ENCODE measurements around the gene FRMD4A.

The FRMD4A gene

GRCh38 chr10:14125564-14125963 lies 205.2 kb downstream of the FRMD4A start:
- TF ChIP-seq CTCF (IDR thresholded peaks at IDR 0.05) = no peak
- Histone ChIP-seq H3K27me3 (no peaks in the 10 kb centered on the region), H3K4me1 (ENCODE audit: control insufficient read depth in 1 of 2, insufficient read depth in 1 of 2, low read depth in 1 of 2, low read length in 1 of 2) (no peaks in the 10 kb centered on the region), H3K36me3 (no peaks in the 10 kb centered on the region), H3K9me3 (no peaks in the 10 kb centered on the region), H3K4me3 (ENCODE audit: low read depth in 1 of 2, low read length in 1 of 2) (no peak overlapping the region), H3K27ac (no peak overlapping the region)

GRCh38 chr10:14124941-14125340 lies 205.8 kb downstream of the FRMD4A start:
- H3K9me3 ChIP-seq = no peaks in the 10 kb centered on the region
- H3K36me3 ChIP-seq = no peaks in the 10 kb centered on the region
- H3K4me1 ChIP-seq (ENCODE audit: control insufficient read depth in 1 of 2, insufficient read depth in 1 of 2, low read depth in 1 of 2, low read length in 1 of 2) = no peaks in the 10 kb centered on the region
- no peak overlapping the region for H3K27ac ChIP-seq
- no peaks in the 10 kb centered on the region for H3K27me3 ChIP-seq
- no peak for TF ChIP-seq CTCF (IDR thresholded peaks at IDR 0.05)
- no peak overlapping the region for H3K4me3 ChIP-seq (ENCODE audit: low read depth in 1 of 2, low read length in 1 of 2)

- Histone ChIP-seq H3K27ac (no peak overlapping the region), H3K4me3 (ENCODE audit: low read depth in 1 of 2, low read length in 1 of 2) (no peak overlapping the region), H3K9me3 (no peaks in the 10 kb centered on the region), H3K4me1 (ENCODE audit: control insufficient read depth in 1 of 2, insufficient read depth in 1 of 2, low read depth in 1 of 2, low read length in 1 of 2) (no peaks in the 10 kb centered on the region), H3K27me3 (no peaks in the 10 kb centered on the region), H3K36me3 (no peaks in the 10 kb centered on the region)
- TF ChIP-seq CTCF (IDR thresholded peaks at IDR 0.05) = no peak
Observed at GRCh38 chr10:14123139-14123538, 207.6 kb downstream of the FRMD4A start.

DNA sequence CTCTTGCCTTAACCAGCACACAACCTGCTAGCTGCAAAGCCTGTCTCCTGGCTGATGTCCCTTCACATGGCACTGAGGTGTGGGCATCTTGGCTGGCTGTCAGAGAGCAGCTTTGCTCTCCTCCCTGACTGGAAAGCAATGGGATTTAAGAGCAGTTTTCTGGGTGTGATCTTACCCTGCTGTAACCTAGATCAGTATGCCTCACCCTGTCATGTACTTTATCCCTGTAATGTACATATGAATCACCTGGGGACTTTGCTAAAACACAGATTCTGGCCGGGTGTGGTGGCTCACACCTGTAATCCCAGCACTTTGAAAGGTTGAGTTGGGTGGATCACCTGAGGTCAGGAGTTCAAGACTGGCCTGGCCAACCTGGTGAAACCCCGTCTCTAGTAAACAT lies 209.9 kb downstream of the FRMD4A start:
- H3K4me1 ChIP-seq (ENCODE audit: control insufficient read depth in 1 of 2, insufficient read depth in 1 of 2, low read depth in 1 of 2, low read length in 1 of 2) = no peaks in the 10 kb centered on the region

GRCh38 chr10:14118953-14119352 lies 211.8 kb downstream of the FRMD4A start:
- Histone ChIP-seq H3K36me3 (no peaks in the 10 kb centered on the region), H3K4me3 (ENCODE audit: low read depth in 1 of 2, low read length in 1 of 2) (no peak overlapping the region), H3K4me1 (ENCODE audit: control insufficient read depth in 1 of 2, insufficient read depth in 1 of 2, low read depth in 1 of 2, low read length in 1 of 2) (no peaks in the 10 kb centered on the region), H3K27ac (no peak overlapping the region), H3K27me3 (no peaks in the 10 kb centered on the region), H3K9me3 (no peaks in the 10 kb centered on the region)
- no peak for TF ChIP-seq CTCF (IDR thresholded peaks at IDR 0.05)

More for the DNA sequence above, 209.9 kb downstream of the FRMD4A start:
- H3K27me3 ChIP-seq = no peaks in the 10 kb centered on the region
- no peaks in the 10 kb centered on the region for H3K9me3 ChIP-seq
- H3K4me3 ChIP-seq (ENCODE audit: low read depth in 1 of 2, low read length in 1 of 2) = no peak overlapping the region
- no peak for TF ChIP-seq CTCF (IDR thresholded peaks at IDR 0.05)
- H3K27ac ChIP-seq = no peak overlapping the region
- H3K36me3 ChIP-seq = no peaks in the 10 kb centered on the region

- H3K27ac ChIP-seq = no peak overlapping the region
- H3K4me3 ChIP-seq (ENCODE audit: low read depth in 1 of 2, low read length in 1 of 2) = no peak overlapping the region
- no peaks in the 10 kb centered on the region for H3K9me3 ChIP-seq
- H3K36me3 ChIP-seq = no peaks in the 10 kb centered on the region
- H3K27me3 ChIP-seq = no peaks in the 10 kb centered on the region
- H3K4me1 ChIP-seq (ENCODE audit: control insufficient read depth in 1 of 2, insufficient read depth in 1 of 2, low read depth in 1 of 2, low read length in 1 of 2) = no peaks in the 10 kb centered on the region
- no peak for TF ChIP-seq CTCF (IDR thresholded peaks at IDR 0.05)
Observed at GRCh38 chr10:14116837-14117236, 213.9 kb downstream of the FRMD4A start.
